ENCODE measurements around the gene ADAMTS13.

Gene ADAMTS13

GRCh38 chr9:133429214-133429613, 7.0 kb downstream of the ADAMTS13 start:
- Histone ChIP-seq H3K9ac (no peak overlapping the region), H3K4me1 (no peaks in the 10 kb centered on the region), H3K79me2 (no peaks in the 10 kb centered on the region), H3K9me3 (ENCODE audit: control insufficient read depth, low read length) (no peaks in the 10 kb centered on the region), H3K27ac (no peak overlapping the region), H3K4me3 (ENCODE audit: low read depth, low read length) (no peak overlapping the region), H3K27me3 (ENCODE audit: control insufficient read depth, insufficient read depth, low read length) (no peaks in the 10 kb centered on the region), H3K4me2 (ENCODE audit: low read length) (no peak overlapping the region), H2AFZ (peak overlapping the region; percentile 58), H3K36me3 (ENCODE audit: control insufficient read depth, insufficient read depth, low read length) (no peaks in the 10 kb centered on the region)
- TF ChIP-seq CTCF (IDR thresholded peaks at IDR 0.05): no peak

- Histone ChIP-seq H3K79me2 (no peaks in the 10 kb centered on the region), H3K27me3 (ENCODE audit: control insufficient read depth, insufficient read depth, low read length) (no peaks in the 10 kb centered on the region), H3K27ac (no peak overlapping the region), H3K9me3 (ENCODE audit: control insufficient read depth, low read length) (no peaks in the 10 kb centered on the region), H3K9ac (no peak overlapping the region), H2AFZ (peak overlapping the region; percentile 58), H3K4me3 (ENCODE audit: low read depth, low read length) (no peak overlapping the region), H3K36me3 (ENCODE audit: control insufficient read depth, insufficient read depth, low read length) (no peaks in the 10 kb centered on the region), H3K4me1 (no peaks in the 10 kb centered on the region), H3K4me2 (ENCODE audit: low read length) (no peak overlapping the region)
- peak; percentile 25 for TF ChIP-seq CTCF (IDR thresholded peaks at IDR 0.05)
Observed at GRCh38 chr9:133429641-133430161, 7.5 kb downstream of the ADAMTS13 start.

GRCh38 chr9:133430244-133430643, 8.1 kb downstream of the ADAMTS13 start:
- H3K27me3 ChIP-seq (ENCODE audit: control insufficient read depth, insufficient read depth, low read length): no peaks in the 10 kb centered on the region
- no peak overlapping the region for H3K9ac ChIP-seq
- TF ChIP-seq CTCF (IDR thresholded peaks at IDR 0.05): no peak
- no peak overlapping the region for H3K4me2 ChIP-seq (ENCODE audit: low read length)
- H2AFZ ChIP-seq: no peak overlapping the region
- H3K36me3 ChIP-seq (ENCODE audit: control insufficient read depth, insufficient read depth, low read length): no peaks in the 10 kb centered on the region
- H3K9me3 ChIP-seq (ENCODE audit: control insufficient read depth, low read length): no peaks in the 10 kb centered on the region
- H3K27ac ChIP-seq: no peak overlapping the region
- H3K4me1 ChIP-seq: no peaks in the 10 kb centered on the region
- H3K79me2 ChIP-seq: no peaks in the 10 kb centered on the region
- no peak overlapping the region for H3K4me3 ChIP-seq (ENCODE audit: low read depth, low read length)

GRCh38 chr9:133433351-133433843, 11.2 kb downstream of the ADAMTS13 start:
- Histone ChIP-seq H3K4me3 (ENCODE audit: low read depth, low read length) (no peak overlapping the region), H2AFZ (no peak overlapping the region), H3K27me3 (ENCODE audit: control insufficient read depth, insufficient read depth, low read length) (no peaks in the 10 kb centered on the region), H3K27ac (no peak overlapping the region), H3K4me2 (ENCODE audit: low read length) (no peak overlapping the region), H3K9ac (no peak overlapping the region), H3K4me1 (no peaks in the 10 kb centered on the region), H3K36me3 (ENCODE audit: control insufficient read depth, insufficient read depth, low read length) (no peaks in the 10 kb centered on the region), H3K9me3 (ENCODE audit: control insufficient read depth, low read length) (no peaks in the 10 kb centered on the region), H3K79me2 (no peaks in the 10 kb centered on the region)
- no peak for TF ChIP-seq CTCF (IDR thresholded peaks at IDR 0.05)

- TF ChIP-seq CTCF (IDR thresholded peaks at IDR 0.05): no peak
- no peaks in the 10 kb centered on the region for H3K79me2 ChIP-seq
- no peaks in the 10 kb centered on the region for H3K27me3 ChIP-seq (ENCODE audit: control insufficient read depth, insufficient read depth, low read length)
Observed at GRCh38 chr9:133436681-133437080, 14.5 kb downstream of the ADAMTS13 start.

More at GRCh38 chr9:133436681-133437080, 14.5 kb downstream of the ADAMTS13 start:
- no peaks in the 10 kb centered on the region for H3K36me3 ChIP-seq (ENCODE audit: control insufficient read depth, insufficient read depth, low read length)
- H2AFZ ChIP-seq: no peak overlapping the region
- H3K9me3 ChIP-seq (ENCODE audit: control insufficient read depth, low read length): no peaks in the 10 kb centered on the region
- no peak overlapping the region for H3K4me3 ChIP-seq (ENCODE audit: low read depth, low read length)
- no peak overlapping the region for H3K27ac ChIP-seq
- H3K4me2 ChIP-seq (ENCODE audit: low read length): no peak overlapping the region
- no peak overlapping the region for H3K9ac ChIP-seq
- H3K4me1 ChIP-seq: no peaks in the 10 kb centered on the region

Data from parathyroid adenoma (tissue), 2 donors.